Measurements from ENCODE around the gene ADH5. TPM values are rescaled to one million over a fixed set of nuclear protein-coding genes. Genes with fewer than 3 reads are reported as not detected.

ADH5 gene
- total and polyA plus RNA-seq, 9 of the 15 experiments (the other 6 are each of a cell fraction or from before 2014, with no cell fraction given): 115 to 310 (median 200) TPM

- no peak for TF ChIP-seq ZFP36 (IDR thresholded peaks at IDR 0.05; ENCODE audit: low read depth, low read length, partially characterized antibody)
- no peak for TF ChIP-seq PTBP1 (IDR thresholded peaks at IDR 0.05; ENCODE audit: low read depth, low read length)
- TF ChIP-seq ZBED1 (IDR thresholded peaks at IDR 0.05): no peak
- TF ChIP-seq KDM2B (CRISPR knock-in tag; IDR thresholded peaks at IDR 0.05): no peak
- TF ChIP-seq ZNF75A (CRISPR knock-in tag; IDR thresholded peaks at IDR 0.05): no peak
- TF ChIP-seq ZNF449 (CRISPR knock-in tag; IDR thresholded peaks at IDR 0.05): no peak
- TF ChIP-seq COPS2 (conservative IDR thresholded peaks at IDR 0.05): no peak
- no peak for TF ChIP-seq BCOR (IDR thresholded peaks at IDR 0.05)
- no peak for TF ChIP-seq ETS2 (tag; IDR thresholded peaks at IDR 0.05; ENCODE audit: borderline replicate concordance, poor library complexity, severe bottlenecking)
- peak; percentile 83; the same call in 1 of the 2 replicates for TF ChIP-seq PML (IDR thresholded peaks at IDR 0.05; ENCODE audit: low read length)
- TF ChIP-seq SIX5 (IDR thresholded peaks at IDR 0.05; ENCODE audit: borderline replicate concordance in 1 of 2, insufficient read depth in 1 of 2, low read depth in 1 of 2, low read length in 2 of 2): no peak
- no peak for TF ChIP-seq ZHX1 (conservative IDR thresholded peaks at IDR 0.05; ENCODE audit: low read length)
- TF ChIP-seq HSF4 (CRISPR knock-in tag; IDR thresholded peaks at IDR 0.05; ENCODE audit: borderline replicate concordance): no peak
- TF ChIP-seq ZNF764 (CRISPR knock-in tag; IDR thresholded peaks at IDR 0.05; ENCODE audit: low read depth): no peak
- TF ChIP-seq RFX1 (IDR thresholded peaks at IDR 0.05): no peak
- TF ChIP-seq TARDBP (IDR thresholded peaks at IDR 0.05): no peak
- TF ChIP-seq ZNF444 (CRISPR knock-in tag; IDR thresholded peaks at IDR 0.05): no peak
- TF ChIP-seq GATAD2A (IDR thresholded peaks at IDR 0.05): no peak
- TF ChIP-seq SRSF3 (IDR thresholded peaks at IDR 0.05; ENCODE audit: insufficient read depth, low read length): no peak
- peak; percentile 8 to 53; a peak in 2 of 4 replicates for TF ChIP-seq MLLT1 (IDR thresholded peaks at IDR 0.05)
- no peak for TF ChIP-seq PYGO2 (tag; IDR thresholded peaks at IDR 0.05)
- peak; percentile 46; the same call in 1 of the 2 replicates for TF ChIP-seq SP1 (CRISPR knock-in tag; IDR thresholded peaks at IDR 0.05)
- peak in 1 of 2 experiments; percentile 42; a peak in 1 of 4 replicates for TF ChIP-seq TRIM24 (IDR thresholded peaks at IDR 0.05)
- no peak for TF ChIP-seq MCM5 (IDR thresholded peaks at IDR 0.05; ENCODE audit: low read depth)
- TF ChIP-seq CBFB (CRISPR knock-in tag; IDR thresholded peaks at IDR 0.05): no peak
- no peak for TF ChIP-seq SRSF9 (IDR thresholded peaks at IDR 0.05; ENCODE audit: borderline replicate concordance, low read depth, low read length)
These were observed at the start of gene ADH5 (continued) for GRCh38 chr4:99088481-99089365.
